WERI-Rb-1 (cell line): Measurements from ENCODE around the gene JAK3.

Source experiments
- DNase-seq: peaks from one replicate; pipeline ENCODE4 v3.0.0-alpha.2; 2020
- H3K27ac ChIP-seq: fragments of 250-450 bp; sonication (Bioruptor Pico); 2 replicates; pipeline ENCODE4 v1.5.1; 2020; ENCODE audit warnings: mild to moderate bottlenecking, moderate library complexity
- H3K27me3 ChIP-seq: fragments of 250-450 bp; sonication (Bioruptor Pico); 2 replicates; pipeline ENCODE4 v1.5.1; 2021; ENCODE audit warnings: mild to moderate bottlenecking, low read depth, moderate library complexity; ENCODE audit not compliant: insufficient read depth, severe bottlenecking
- H3K36me3 ChIP-seq: fragments of 250-450 bp; sonication (Bioruptor Pico); 2 replicates; pipeline ENCODE4 v1.5.1; 2020; ENCODE audit warnings: mild to moderate bottlenecking, moderate library complexity
- H3K4me3 ChIP-seq: 2 replicates; pipeline ENCODE4 v1.5.1; 2011; ENCODE audit warnings: low read depth, mild to moderate bottlenecking, control low read depth, low read length
- H3K9me3 ChIP-seq: fragments of 250-450 bp; sonication (Bioruptor Pico); 2 replicates; pipeline ENCODE4 v1.5.1; 2021; ENCODE audit warnings: mild to moderate bottlenecking, moderate library complexity; ENCODE audit not compliant: severe bottlenecking
- CTCF ChIP-seq: IDR thresholded peaks from 2 replicates; pipeline ENCODE4 v1.5.1; 2011; ENCODE audit warnings: low read depth, mild to moderate bottlenecking, control low read depth, inconsistent platforms, low read length

Gene JAK3

GRCh38 chr19:17862711-17863519 lies 15.1 kb upstream of the JAK3 start:
- DNase-seq: no peak
- no peak overlapping the region for H3K4me3 ChIP-seq
- TF ChIP-seq CTCF: no peak
- peaks cover 59% of the 10 kb centered on the region for H3K36me3 ChIP-seq
- H3K9me3 ChIP-seq: no peaks in the 10 kb centered on the region
- no peaks in the 10 kb centered on the region for H3K27me3 ChIP-seq
- H3K27ac ChIP-seq: peak overlapping the region; percentile 44; the same call in 1 of the 2 replicates

GRCh38 chr19:17861542-17862402 lies 14.0 kb upstream of the JAK3 start:
- no peak for DNase-seq
- H3K27ac ChIP-seq: peak overlapping the region; percentile 8; the same call in 1 of the 2 replicates
- H3K27me3 ChIP-seq: no peaks in the 10 kb centered on the region
- no peak for TF ChIP-seq CTCF
- H3K9me3 ChIP-seq: no peaks in the 10 kb centered on the region
- peaks cover 59% of the 10 kb centered on the region for H3K36me3 ChIP-seq
- H3K4me3 ChIP-seq: no peak overlapping the region

- no peaks in the 10 kb centered on the region for H3K9me3 ChIP-seq
- peak overlapping the region; percentile 92 for H3K4me3 ChIP-seq
- TF ChIP-seq CTCF: no peak
- peak overlapping the region; percentile 89 for H3K27ac ChIP-seq
- no peak for DNase-seq
- H3K36me3 ChIP-seq: peaks cover 59% of the 10 kb centered on the region
- no peaks in the 10 kb centered on the region for H3K27me3 ChIP-seq
Observed at GRCh38 chr19:17860993-17861360, 13.2 kb upstream of the JAK3 start.

GRCh38 chr19:17860331-17860992 lies 12.7 kb upstream of the JAK3 start:
- DNase-seq: no peak
- H3K9me3 ChIP-seq: no peaks in the 10 kb centered on the region
- H3K27ac ChIP-seq: peak overlapping the region; percentile 89
- peaks cover 57% of the 10 kb centered on the region for H3K36me3 ChIP-seq
- H3K4me3 ChIP-seq: peak overlapping the region; percentile 92
- TF ChIP-seq CTCF: no peak
- H3K27me3 ChIP-seq: no peaks in the 10 kb centered on the region

- Histone ChIP-seq H3K27ac (peak within 1 kb of the TSS; percentile 89), H3K27me3 (no peaks in the 10 kb centered on the region), H3K4me3 (peak within 1 kb of the TSS; percentile 92), H3K36me3 (peaks cover 50% of the 10 kb centered on the region), H3K9me3 (no peaks in the 10 kb centered on the region)
- DNase-seq: peak; percentile 99
- TF ChIP-seq CTCF: peak; percentile 93
Observed at GRCh38 chr19:17859533-17860330, 11.9 kb upstream of the JAK3 start, which contains the start of gene RPL18A. Gene RPL18A, plus strand, starts transcription at chr19:17859910. Its CDS starts 47 bp downstream, at chr19:17859957.
